22Rv1 (cell line): ENCODE data around the gene CYP26B1.

Source experiments
- H3K27ac ChIP-seq: fragments of 450-650 bp; 2 replicates; pipeline ENCODE4 v1.5.1; 2017
- ZFX ChIP-seq: fragments of 450-650 bp; IDR thresholded peaks from 2 replicates; pipeline ENCODE4 v1.6.1; 2017; ENCODE audit warnings: antibody characterized with exemption, borderline replicate concordance
- TF ChIP-seq, protein P1 (sequence below): fragments of 450-650 bp; IDR thresholded peaks from 2 replicates; pipeline ENCODE4 v1.5.1; 2017; ENCODE audit warnings: mild to moderate bottlenecking

The CYP26B1 gene

GRCh38 chr2:72148837-72149555, 1.3 kb upstream of the CYP26B1 start:
- H3K27ac ChIP-seq = no peak overlapping the region
- TF ChIP-seq, protein P1, sequence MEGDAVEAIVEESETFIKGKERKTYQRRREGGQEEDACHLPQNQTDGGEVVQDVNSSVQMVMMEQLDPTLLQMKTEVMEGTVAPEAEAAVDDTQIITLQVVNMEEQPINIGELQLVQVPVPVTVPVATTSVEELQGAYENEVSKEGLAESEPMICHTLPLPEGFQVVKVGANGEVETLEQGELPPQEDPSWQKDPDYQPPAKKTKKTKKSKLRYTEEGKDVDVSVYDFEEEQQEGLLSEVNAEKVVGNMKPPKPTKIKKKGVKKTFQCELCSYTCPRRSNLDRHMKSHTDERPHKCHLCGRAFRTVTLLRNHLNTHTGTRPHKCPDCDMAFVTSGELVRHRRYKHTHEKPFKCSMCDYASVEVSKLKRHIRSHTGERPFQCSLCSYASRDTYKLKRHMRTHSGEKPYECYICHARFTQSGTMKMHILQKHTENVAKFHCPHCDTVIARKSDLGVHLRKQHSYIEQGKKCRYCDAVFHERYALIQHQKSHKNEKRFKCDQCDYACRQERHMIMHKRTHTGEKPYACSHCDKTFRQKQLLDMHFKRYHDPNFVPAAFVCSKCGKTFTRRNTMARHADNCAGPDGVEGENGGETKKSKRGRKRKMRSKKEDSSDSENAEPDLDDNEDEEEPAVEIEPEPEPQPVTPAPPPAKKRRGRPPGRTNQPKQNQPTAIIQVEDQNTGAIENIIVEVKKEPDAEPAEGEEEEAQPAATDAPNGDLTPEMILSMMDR = no peak
- TF ChIP-seq ZFX = no peak

- H3K27ac ChIP-seq = no peak overlapping the region
- TF ChIP-seq, protein P1 = no peak
- no peak for TF ChIP-seq ZFX
These were observed 558 bp upstream of the CYP26B1 start for GRCh38 chr2:72148003-72148836.

GRCh38 chr2:72146347-72147302, 1.0 kb downstream of the CYP26B1 start:
- no peak for TF ChIP-seq ZFX
- TF ChIP-seq, protein P1 = no peak
- H3K27ac ChIP-seq = no peak overlapping the region

GRCh38 chr2:72145658-72146329, 1.9 kb downstream of the CYP26B1 start:
- H3K27ac ChIP-seq = no peak overlapping the region
- no peak for TF ChIP-seq ZFX
- TF ChIP-seq, protein P1 = no peak

- TF ChIP-seq, protein P1 = no peak
- TF ChIP-seq ZFX = no peak
- H3K27ac ChIP-seq = no peak overlapping the region
These were observed 2.4 kb downstream of the CYP26B1 start for GRCh38 chr2:72145289-72145657.

DNA sequence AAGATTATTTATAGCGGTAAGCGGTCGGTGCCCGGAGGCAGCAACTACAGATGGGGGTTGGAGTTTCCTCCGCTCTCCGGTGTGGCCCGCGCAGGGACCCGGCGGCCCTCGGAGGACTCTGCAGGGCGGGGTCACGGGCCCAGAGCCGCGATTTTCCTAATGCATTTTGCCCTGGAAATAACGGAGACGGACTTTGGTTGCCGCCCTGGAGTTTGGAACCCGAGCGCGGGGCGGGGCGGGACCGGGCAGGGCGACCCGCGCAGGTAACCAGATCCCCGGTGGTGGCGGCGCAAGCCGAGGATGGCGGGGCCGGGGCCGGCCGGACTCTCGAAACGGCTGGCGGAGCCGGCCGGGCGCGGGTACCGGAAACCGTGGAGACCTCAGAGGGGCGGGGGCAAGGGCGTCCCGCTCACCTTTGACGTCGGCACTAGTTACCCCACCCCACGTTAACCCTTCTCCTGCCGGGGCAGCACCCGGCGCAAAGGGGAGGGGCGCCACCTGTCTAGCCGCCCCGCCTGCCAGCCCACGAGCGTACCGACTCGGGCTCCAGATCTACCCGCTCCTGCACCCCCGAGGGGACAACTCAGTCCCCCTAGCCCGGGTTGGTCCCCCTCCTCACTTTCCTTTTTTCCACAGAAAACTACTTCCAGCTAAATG, 2.9 kb downstream of the CYP26B1 start:
- TF ChIP-seq, protein P1 = no peak
- TF ChIP-seq ZFX = no peak
- H3K27ac ChIP-seq = no peak overlapping the region
